Gastroesophageal sphincter (tissue), 3 donors: ENCODE measurements around the gene ZMIZ1.

Source experiments
- POLR2A ChIP-seq, 2 donors: fragments of 450-650 bp; IDR thresholded peaks; one replicate each; pipeline ENCODE4 v1.6.1; 2017; ENCODE audit warnings: antibody characterized with exemption in 2 of 2, mild to moderate bottlenecking in 2 of 2, moderate library complexity in 1 of 2
- POLR2AphosphoS5 ChIP-seq: sonication (generic); formaldehyde crosslinking; IDR thresholded peaks from one replicate; pipeline ENCODE4 v1.6.1; 2017; ENCODE audit warnings: antibody characterized with exemption
- TF ChIP-seq, protein P1 (sequence below), 4 experiments: fragments of 200-600 bp in 2 of 4; fragments of 450-650 bp in 2 of 4; sonication (generic) in 1 of 4; IDR thresholded peaks; one replicate each; pipeline ENCODE4 v1.5.1; 2017 to 2019; ENCODE audit warnings: antibody characterized with exemption in 4 of 4, mild to moderate bottlenecking in 2 of 4, moderate library complexity in 2 of 4

DNA sequence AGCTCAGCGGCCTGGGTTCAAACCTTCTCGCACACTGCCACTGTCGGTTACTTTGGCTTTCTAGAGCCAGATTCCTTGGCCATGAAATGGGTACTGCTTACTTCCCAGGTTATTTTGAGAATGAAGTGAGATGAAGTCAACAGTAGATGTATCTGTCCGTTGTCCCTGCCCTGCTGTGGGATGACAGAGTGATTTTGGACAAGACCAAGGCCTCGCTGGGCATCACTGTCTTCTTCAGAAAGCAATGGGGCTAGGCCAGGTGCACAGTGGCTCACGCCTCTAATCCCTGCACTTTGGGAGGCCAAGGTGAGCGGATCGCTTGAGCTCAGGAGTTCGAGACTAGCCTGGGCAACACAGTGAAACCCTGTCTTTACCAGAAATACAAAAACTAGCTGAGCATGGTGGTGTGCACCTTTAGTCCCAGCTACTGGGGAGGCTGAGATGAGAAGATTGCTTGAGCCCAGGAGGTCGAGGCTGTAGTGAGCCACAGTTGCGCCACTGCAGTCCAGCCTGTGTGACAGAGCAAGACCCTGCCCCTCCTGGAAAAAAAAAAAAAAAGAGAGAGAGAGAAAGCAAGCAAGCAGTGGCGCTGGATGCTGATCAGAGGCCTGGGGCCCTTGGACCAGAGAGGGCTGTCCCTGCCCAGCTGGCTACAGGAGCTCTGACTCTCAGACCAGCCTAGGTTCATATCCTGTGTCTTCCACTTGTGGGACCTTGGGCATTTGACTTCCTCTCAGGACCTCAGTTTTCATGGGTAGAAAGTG is 25.8 kb downstream of the ZMIZ1 start:
- TF ChIP-seq, protein P1, sequence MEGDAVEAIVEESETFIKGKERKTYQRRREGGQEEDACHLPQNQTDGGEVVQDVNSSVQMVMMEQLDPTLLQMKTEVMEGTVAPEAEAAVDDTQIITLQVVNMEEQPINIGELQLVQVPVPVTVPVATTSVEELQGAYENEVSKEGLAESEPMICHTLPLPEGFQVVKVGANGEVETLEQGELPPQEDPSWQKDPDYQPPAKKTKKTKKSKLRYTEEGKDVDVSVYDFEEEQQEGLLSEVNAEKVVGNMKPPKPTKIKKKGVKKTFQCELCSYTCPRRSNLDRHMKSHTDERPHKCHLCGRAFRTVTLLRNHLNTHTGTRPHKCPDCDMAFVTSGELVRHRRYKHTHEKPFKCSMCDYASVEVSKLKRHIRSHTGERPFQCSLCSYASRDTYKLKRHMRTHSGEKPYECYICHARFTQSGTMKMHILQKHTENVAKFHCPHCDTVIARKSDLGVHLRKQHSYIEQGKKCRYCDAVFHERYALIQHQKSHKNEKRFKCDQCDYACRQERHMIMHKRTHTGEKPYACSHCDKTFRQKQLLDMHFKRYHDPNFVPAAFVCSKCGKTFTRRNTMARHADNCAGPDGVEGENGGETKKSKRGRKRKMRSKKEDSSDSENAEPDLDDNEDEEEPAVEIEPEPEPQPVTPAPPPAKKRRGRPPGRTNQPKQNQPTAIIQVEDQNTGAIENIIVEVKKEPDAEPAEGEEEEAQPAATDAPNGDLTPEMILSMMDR (IDR thresholded peaks at IDR 0.05) = no peak
- TF ChIP-seq POLR2AphosphoS5 = no peak
- no peak for TF ChIP-seq POLR2A (IDR thresholded peaks at IDR 0.05)
